PC-3 (cell line): Measurements from ENCODE around the gene RAB9B. TPM values are rescaled to one million over a fixed set of nuclear protein-coding genes. Genes with fewer than 3 reads are reported as not detected.

Source experiments
- ATAC-seq: fragments of 200-7000 bp; cut with Tn5 transposase; 2 replicates; pipeline ENCODE4 v1.9.1; 2020; ENCODE audit warnings: mild to moderate bottlenecking, moderate library complexity
- BruUV-seq: library from RNA; stranded (reverse); fragments of 400-500 nt; replicated peaks from 2 replicates; lab custom pipeline; 2021; lab: Mats Ljungman, UMichigan
- CTCF ChIA-PET: fragments of 300-600 bp; sonication (Branson Sonifier 250); formaldehyde crosslinking; loops from one replicate; lab custom pipeline; 2022; ENCODE audit warnings: antibody characterized with exemption; lab: Charles Lee
- POLR2A ChIA-PET: fragments of 300-600 bp; sonication (Branson Sonifier 250); formaldehyde crosslinking; loops from one replicate; lab custom pipeline; 2022; ENCODE audit warnings: antibody characterized with exemption; ENCODE audit not compliant: unreplicated experiment; lab: Charles Lee
- DNase-seq: peaks from one replicate; pipeline ENCODE4 v3.0.0-alpha.2; 2015
- H2AFZ ChIP-seq: fragments of 300-600 bp; sonication (generic); 2 replicates; pipeline ENCODE4 v1.6.0; 2016; ENCODE audit warnings: antibody characterized with exemption, low read length
- H3F3A ChIP-seq: fragments of 300-600 bp; sonication (generic); one replicate; pipeline ENCODE4 v1.6.0; 2017; ENCODE audit warnings: antibody characterized with exemption, low read length, control low read depth, mild to moderate bottlenecking; ENCODE audit not compliant: unreplicated experiment
- H3K27ac ChIP-seq: fragments of 300-600 bp; sonication (generic); 2 replicates; pipeline ENCODE4 v1.5.1; 2016; ENCODE audit warnings: mild to moderate bottlenecking, low read length
- H3K27me3 ChIP-seq: fragments of 300-600 bp; sonication (generic); 2 replicates; pipeline ENCODE4 v1.6.1; 2016; ENCODE audit warnings: low read length, mixed read lengths
- H3K36me3 ChIP-seq: fragments of 300-600 bp; sonication (generic); 2 replicates; pipeline ENCODE4 v1.6.1; 2016; ENCODE audit warnings: low read depth, mixed run types, low read length, mixed read lengths
- H3K4me1 ChIP-seq: fragments of 300-600 bp; sonication (generic); 2 replicates; pipeline ENCODE4 v1.5.1; 2016; ENCODE audit warnings: low read length; ENCODE audit not compliant: insufficient read depth
- H3K4me2 ChIP-seq: fragments of 300-600 bp; sonication (generic); 2 replicates; pipeline ENCODE4 v1.6.0; 2016; ENCODE audit warnings: low read length
- H3K4me3 ChIP-seq: fragments of 300-600 bp; sonication (generic); 2 replicates; pipeline ENCODE4 v1.5.1; 2016; ENCODE audit warnings: mild to moderate bottlenecking, low read length, mixed read lengths
- H3K79me2 ChIP-seq: fragments of 300-600 bp; sonication (generic); 2 replicates; pipeline ENCODE4 v1.6.1; 2017; ENCODE audit warnings: low read length, mixed read lengths
- H3K9ac ChIP-seq: fragments of 300-600 bp; sonication (generic); 2 replicates; pipeline ENCODE4 v1.6.0; 2016; ENCODE audit warnings: mild to moderate bottlenecking, low read length
- H3K9me2 ChIP-seq: fragments of 300-600 bp; sonication (generic); replicated peaks from 2 replicates; pipeline ENCODE4 v1.6.1; 2016; ENCODE audit warnings: mixed run types, low read length, mixed read lengths
- H3K9me3 ChIP-seq: fragments of 300-600 bp; sonication (generic); 2 replicates; pipeline ENCODE4 v1.6.1; 2016; ENCODE audit warnings: low read length, mixed read lengths
- H4K20me1 ChIP-seq: fragments of 300-600 bp; sonication (generic); 2 replicates; pipeline ENCODE4 v1.6.1; 2016; ENCODE audit warnings: low read length, mixed read lengths
- CTCF ChIP-seq: fragments of 300-600 bp; sonication (generic); conservative IDR thresholded peaks from 2 replicates; pipeline ENCODE4 v1.5.1; 2017; ENCODE audit warnings: antibody characterized with exemption, low read depth, mild to moderate bottlenecking, low read length
- EZH2 ChIP-seq: fragments of 300-600 bp; sonication (generic); IDR thresholded peaks from one replicate; pipeline ENCODE4 v1.6.1; 2017; ENCODE audit warnings: antibody characterized with exemption, mild to moderate bottlenecking, low read length; ENCODE audit not compliant: unreplicated experiment
- EZH2phosphoT487 ChIP-seq: fragments of 300-600 bp; sonication (generic); IDR thresholded peaks from 2 replicates; pipeline ENCODE4 v1.6.1; 2018; ENCODE audit warnings: mild to moderate bottlenecking, antibody characterized with exemption, low read length, borderline replicate concordance
- intact Hi-C: fragments of 100-400 bp; cut with micrococcal nuclease; formaldehyde crosslinking; loops from 2 replicates; pipeline ENCODE4 v1.9.0; 2023
- total RNA-seq: library from RNA; depleted of rRNA; stranded (reverse); fragments of >200 nt; gene quantifications from 2 replicates; pipeline ENCODE4 v1.2.3, GENCODE V29; 2014

Gene RAB9B
- total RNA-seq, 1 experiment from 2014 or later: 1.5 TPM

- H3K27ac ChIP-seq: no peak overlapping the region
- H4K20me1 ChIP-seq: no peaks in the 10 kb centered on the region
- POLR2A ChIA-PET: no interaction called here
- H3K27me3 ChIP-seq: no peaks in the 10 kb centered on the region
- H2AFZ ChIP-seq: no peak overlapping the region
- no peak overlapping the region for H3K4me3 ChIP-seq
- DNase-seq (no peak), ATAC-seq (no peak)
- H3K36me3 ChIP-seq: no peaks in the 10 kb centered on the region
- no peaks in the 10 kb centered on the region for H3F3A ChIP-seq
- CTCF ChIA-PET: no interaction called here
- no peaks in the 10 kb centered on the region for H3K9me3 ChIP-seq
- no peak overlapping the region for H3K4me2 ChIP-seq
- no peak overlapping the region for H3K9ac ChIP-seq
- TF ChIP-seq EZH2phosphoT487 (no peak), CTCF (no peak), EZH2 (no peak)
- H3K9me2 ChIP-seq: no peaks in the 10 kb centered on the region
- no TSS peak for BruUV-seq
- intact Hi-C loops: loop anchor here (5.0 kb wide), 1 partner anchor 83 kb away; no protein-coding TSS in a partner anchor
- peaks cover 8% of the 10 kb centered on the region; the same call in 1 of the 2 replicates for H3K4me1 ChIP-seq
- H3K79me2 ChIP-seq: no peaks in the 10 kb centered on the region
These were observed 17.5 kb upstream of the RAB9B start for GRCh38 chrX:103849558-103849957.

GRCh38 chrX:103847174-103847870 is 15.3 kb upstream of the RAB9B start:
- Histone ChIP-seq H3K9me3 (no peaks in the 10 kb centered on the region), H4K20me1 (no peaks in the 10 kb centered on the region), H3F3A (no peaks in the 10 kb centered on the region), H3K27ac (no peak overlapping the region), H3K4me1 (peaks cover 8% of the 10 kb centered on the region; the same call in 1 of the 2 replicates), H3K79me2 (no peaks in the 10 kb centered on the region), H3K36me3 (no peaks in the 10 kb centered on the region), H3K4me2 (no peak overlapping the region), H3K9me2 (no peaks in the 10 kb centered on the region), H3K4me3 (no peak overlapping the region), H2AFZ (no peak overlapping the region), H3K27me3 (no peaks in the 10 kb centered on the region), H3K9ac (no peak overlapping the region)
- intact Hi-C loops: loop anchor here (5.0 kb wide), 1 partner anchor 85 kb away; no protein-coding TSS in a partner anchor
- BruUV-seq: no TSS peak
- ChIA-PET CTCF (no interaction called here), POLR2A (no interaction called here)
- peak; percentile 47 for DNase-seq
- TF ChIP-seq EZH2 (no peak), EZH2phosphoT487 (no peak), CTCF (no peak)
- ATAC-seq: no peak

GRCh38 chrX:103846386-103846785 is 14.3 kb upstream of the RAB9B start:
- H3K27me3 ChIP-seq: no peaks in the 10 kb centered on the region
- no peak overlapping the region for H3K4me2 ChIP-seq
- no peak overlapping the region for H2AFZ ChIP-seq
- CTCF ChIA-PET: no interaction called here
- no peak overlapping the region for H3K9ac ChIP-seq
- H3K36me3 ChIP-seq: no peaks in the 10 kb centered on the region
- no peaks in the 10 kb centered on the region for H3F3A ChIP-seq
- H4K20me1 ChIP-seq: no peaks in the 10 kb centered on the region
- no peak overlapping the region for H3K27ac ChIP-seq
- DNase-seq: peak; percentile 50
- peaks cover 8% of the 10 kb centered on the region; the same call in 1 of the 2 replicates for H3K4me1 ChIP-seq
- TF ChIP-seq EZH2 (no peak), CTCF (no peak), EZH2phosphoT487 (no peak)
- POLR2A ChIA-PET: no interaction called here
- no peaks in the 10 kb centered on the region for H3K9me3 ChIP-seq
- H3K79me2 ChIP-seq: no peaks in the 10 kb centered on the region
- H3K4me3 ChIP-seq: no peak overlapping the region
- peak; percentile 38; the same call in 1 of the 2 replicates for ATAC-seq
- intact Hi-C loops: loop anchor here (5.0 kb wide), 1 partner anchor 86 kb away; no protein-coding TSS in a partner anchor
- H3K9me2 ChIP-seq: no peaks in the 10 kb centered on the region
- BruUV-seq: no TSS peak
